Inferior parietal cortex (tissue), 1 donor: Measurements from ENCODE around the gene TMCO1.
"Not testable (repeated sequence)": the region's sequence is repeated elsewhere in the genome, so short reads cannot be mapped to it uniquely, and the experiment has no call there.

ENCODE experiments used
- DNase-seq: peaks from one replicate; pipeline ENCODE4 v3.0.0-alpha.2; 2016; ENCODE audit errors: extremely low spot score

The TMCO1 gene

DNA sequence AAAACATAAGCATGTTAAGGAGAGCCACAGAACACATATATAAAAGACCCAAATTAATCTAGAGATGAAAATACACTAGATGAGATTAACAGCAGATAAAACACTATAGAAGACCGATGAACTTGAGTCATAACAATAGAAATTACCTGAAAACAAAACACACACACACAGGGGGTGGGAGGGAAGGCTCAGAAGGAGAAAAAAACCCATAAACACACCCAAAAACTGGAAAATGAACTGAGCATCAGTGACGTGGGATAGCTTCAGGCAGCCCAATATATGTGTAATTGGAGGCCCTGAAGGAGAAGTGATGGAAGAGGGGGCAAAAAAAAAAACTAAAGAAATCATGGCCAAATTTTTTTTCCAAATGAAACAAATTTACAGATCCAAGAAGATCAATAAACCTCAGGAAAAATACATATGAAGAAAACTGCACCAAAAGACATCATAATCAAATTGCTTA is 81.7 kb downstream of the TMCO1 start:
- DNase-seq, result no peak

DNA sequence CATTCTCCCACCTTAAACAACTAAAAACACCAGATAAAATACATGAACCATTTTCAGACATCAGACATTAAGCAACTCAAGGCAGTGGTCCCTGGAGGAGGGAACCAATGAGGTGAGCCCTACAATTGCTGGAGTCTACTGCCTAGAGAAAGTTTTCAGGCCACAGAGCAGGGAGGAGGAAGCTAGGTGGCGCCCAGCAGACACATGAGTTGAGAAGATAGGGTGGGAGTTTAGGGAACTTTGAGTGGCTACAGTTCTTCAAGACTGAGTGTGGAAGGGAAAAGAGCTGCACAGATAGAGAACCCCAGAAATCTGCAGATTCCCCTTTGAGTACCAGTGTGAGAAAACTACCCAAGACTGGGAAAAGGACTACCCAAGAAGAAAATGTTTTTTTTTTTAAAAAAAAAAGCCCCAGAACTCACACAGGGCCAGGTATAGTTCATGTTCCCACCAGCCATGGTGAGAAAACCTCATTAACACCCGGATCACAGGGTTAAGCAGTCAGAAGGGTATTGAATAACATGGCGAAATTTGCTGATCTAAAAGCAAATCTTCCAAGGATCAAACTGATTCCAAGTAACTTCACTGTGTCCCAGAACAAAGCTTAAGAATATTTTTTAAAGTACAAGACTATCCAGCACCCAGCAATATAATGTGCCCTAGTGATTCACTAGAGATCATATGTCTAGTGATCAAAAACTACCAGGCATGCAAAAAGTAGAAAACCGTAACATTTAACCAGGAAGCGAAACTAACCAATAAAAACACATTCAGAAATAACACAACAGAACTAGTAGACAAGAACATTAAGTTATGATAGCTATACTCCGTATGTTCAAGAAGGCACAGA is 82.3 kb downstream of the TMCO1 start:
- no peak for DNase-seq

DNA sequence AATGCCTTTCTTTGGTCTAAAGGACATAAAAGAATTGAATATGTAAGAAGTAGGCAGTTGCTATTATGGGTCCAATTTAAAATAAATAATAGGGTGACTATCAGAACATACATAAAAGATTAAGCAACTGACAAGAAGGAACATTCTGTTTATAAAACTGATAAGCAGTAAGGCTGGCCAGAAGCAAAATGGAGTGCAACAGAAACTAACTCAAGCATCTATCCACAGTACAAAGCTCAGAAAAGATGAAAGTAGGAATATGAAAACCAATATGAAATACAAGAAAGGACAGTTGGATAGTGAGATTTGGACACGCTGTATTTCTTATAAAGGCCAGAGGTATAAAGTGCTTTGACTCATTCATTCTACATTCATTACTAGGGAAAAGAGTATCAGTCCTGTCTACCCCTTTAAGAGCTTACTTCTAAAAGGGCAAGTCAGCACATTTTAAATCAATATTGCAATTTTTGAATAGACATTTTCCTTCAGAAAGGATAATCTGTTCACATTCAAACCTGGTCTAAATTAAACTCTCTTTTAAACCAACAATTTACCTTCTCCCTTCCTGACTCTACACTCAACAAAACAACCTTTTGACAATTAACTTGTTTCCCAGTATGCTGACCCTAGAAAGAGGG is 84.7 kb downstream of the TMCO1 start:
- no peak for DNase-seq

DNA sequence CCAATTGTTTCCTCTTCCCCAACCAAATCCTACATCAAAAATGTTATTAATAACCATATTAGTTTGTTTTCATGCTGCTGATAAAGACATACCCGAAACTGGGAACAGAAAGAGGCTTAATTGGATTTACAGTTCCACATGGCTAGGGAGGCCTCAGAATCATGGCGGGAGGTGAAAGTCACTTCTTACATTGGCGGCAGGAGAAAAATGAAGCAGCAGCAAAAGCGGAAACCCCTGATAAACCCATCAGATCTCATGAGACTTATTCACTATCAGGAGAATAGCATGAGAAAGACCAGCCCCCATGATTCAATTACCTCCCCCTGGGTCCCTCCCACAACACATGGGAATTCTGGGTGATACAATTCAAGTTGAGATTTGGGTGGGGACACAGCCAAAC is 87.9 kb downstream of the TMCO1 start:
- not testable (repeated sequence) for DNase-seq

- DNase-seq, result no peak
Measured at GRCh38 chr1:165680303-165680702, 88.4 kb downstream of the TMCO1 start.

DNA sequence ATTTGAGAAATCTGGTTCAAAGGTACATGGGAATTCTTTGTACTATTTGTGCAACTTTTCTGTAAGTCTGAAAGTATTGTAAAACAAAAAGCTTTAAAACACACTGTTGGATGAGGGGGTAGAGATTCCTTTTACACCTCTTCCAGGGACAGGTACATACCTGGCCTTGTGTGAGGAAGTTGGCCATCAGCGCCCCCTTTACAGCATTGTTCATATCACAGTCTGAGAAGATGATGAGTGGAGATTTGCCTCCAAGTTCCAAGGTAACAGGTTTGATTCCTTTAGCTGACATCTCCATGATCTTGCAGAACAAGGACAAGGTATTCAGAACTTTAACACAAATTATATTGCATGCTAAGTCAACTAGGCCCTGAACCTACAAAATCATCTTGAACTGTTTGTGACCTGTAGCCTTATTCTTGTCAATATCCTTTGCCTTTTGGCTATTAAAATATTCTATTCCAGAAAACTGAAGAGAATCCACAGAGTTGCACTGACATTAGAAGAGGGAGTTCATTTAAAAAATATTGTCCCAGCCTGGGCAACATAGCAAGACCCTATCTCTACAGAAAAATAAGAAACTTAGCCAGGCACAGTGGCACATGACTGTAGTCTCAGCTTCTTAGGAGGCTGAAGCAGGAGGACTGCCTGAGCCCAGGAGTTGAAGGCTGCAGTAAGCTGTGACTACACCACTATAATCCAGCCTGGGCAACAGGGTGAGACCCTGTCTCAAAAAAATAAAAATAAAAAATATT is 89.2 kb downstream of the TMCO1 start:
- no peak for DNase-seq

GRCh38 chr1:165678509-165678908 is 90.2 kb downstream of the TMCO1 start:
- DNase-seq, result no peak
